GM18526 (cell line): ENCODE results near the gene KPTN.

Experiments
- POLR2A ChIP-seq: IDR thresholded peaks from 3 replicates; pipeline ENCODE4 v1.6.1; 2011; ENCODE audit not compliant: insufficient read length; ENCODE audit errors: extremely low read depth

Gene KPTN

DNA sequence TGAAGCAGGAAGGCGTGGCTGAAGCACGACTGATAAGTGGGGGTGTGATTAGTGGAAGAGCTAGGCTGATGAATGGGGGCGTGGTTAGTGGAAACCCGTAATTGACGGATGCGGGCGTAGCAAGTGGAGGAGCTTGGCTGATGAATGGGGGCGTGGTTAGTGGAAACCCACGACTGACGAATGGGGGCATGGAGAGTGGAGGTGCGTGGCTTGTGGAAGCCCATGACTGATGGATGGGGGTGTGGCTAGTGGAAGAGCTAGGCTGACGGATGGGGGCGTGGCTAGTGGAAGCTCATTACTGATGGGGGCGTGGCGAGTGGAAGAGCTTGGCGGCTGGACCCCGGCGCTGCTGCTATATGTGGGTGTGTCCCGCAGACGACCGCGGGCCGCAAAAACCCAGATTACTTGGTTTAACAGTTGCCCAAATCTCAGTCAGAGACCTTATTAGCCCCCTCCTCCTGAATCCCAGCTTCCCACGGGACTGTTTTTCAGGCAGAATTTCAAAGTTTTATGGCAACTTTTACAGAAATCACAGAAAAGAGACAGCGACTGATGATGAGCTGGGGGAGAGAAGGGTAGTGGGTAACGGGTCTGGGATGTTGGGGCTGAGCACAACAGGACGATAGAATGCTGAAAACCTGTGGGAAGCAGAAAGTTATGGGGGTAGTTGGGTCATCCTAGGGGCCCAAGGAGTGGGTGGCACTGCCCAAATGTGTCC is 55.7 kb downstream of the KPTN start:
- TF ChIP-seq POLR2A = no peak

- TF ChIP-seq POLR2A = no peak
Observed at GRCh38 chr19:47427241-47428176, 56.5 kb downstream of the KPTN start.
